NCI-H1092 (cell line): ENCODE measurements around the gene ZNF761.
"Not testable (repeated sequence)": the region's sequence is repeated elsewhere in the genome, so short reads cannot be mapped to it uniquely, and the experiment has no call there.

Experiments used
- DNase-seq: peaks from one replicate; lab custom pipeline; 2025; lab: John Stamatoyannopoulos, UW

The ZNF761 gene

DNA sequence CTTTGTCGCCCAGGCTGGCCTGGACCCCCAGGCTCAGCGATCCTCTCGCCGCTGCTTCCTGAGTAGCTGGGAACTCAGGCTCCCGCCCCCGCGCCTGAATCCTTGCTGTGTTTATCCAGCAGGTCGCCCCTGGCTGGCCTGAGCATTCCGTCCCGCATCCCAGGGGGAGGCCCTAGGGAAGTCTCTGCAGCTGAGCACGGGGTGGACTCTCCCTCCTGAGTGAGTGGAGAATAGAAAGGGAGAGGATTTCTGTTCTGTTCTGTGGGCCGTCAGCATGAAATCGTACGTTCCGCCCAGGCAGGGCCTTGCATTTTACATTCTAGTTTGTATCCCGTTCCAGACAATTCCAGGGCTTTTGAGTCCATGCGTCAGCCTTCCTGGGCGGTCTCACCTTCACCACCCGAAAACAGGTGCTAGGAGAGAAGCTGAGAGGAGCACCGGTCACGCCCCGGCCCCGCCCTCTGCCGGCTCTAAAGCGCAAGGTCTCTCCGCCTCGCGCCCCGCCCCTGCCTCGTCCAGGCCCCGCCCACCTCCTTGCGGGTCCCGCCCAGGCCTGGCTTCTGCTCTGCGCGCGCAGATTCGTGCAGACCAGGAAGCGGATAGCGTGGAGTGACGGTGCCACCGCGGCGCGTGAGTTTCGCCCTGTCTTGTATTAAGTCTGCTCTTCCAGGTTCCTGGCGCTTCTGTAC lies at the start of gene ZNF761:
Gene ZNF761 (plus strand): TSS at position 586 of the 689 bp plus-strand sequence. CDS start 15,285 bp downstream, outside the sequence.
- peak; percentile 72 for DNase-seq

DNA sequence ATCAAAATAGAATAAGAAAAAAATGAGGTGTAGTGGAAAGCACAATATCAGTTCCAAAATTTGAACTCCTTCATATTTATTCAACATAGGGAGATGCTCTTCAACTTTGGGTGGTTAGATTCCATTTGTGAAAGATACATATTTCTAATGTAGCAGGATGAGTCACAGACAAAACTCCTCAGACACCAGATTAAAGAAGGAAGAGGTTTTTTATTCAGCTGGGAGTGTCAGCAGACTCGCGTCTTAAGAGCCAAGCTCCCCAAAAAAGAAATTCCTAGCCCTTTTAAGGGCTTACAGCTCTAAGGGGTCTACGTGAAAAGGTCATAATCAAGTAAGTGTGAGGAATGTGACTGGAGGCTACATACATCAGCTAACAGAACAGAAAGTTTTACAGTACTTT lies 43.6 kb upstream of the ZNF761 start:
- DNase-seq = no peak

DNA sequence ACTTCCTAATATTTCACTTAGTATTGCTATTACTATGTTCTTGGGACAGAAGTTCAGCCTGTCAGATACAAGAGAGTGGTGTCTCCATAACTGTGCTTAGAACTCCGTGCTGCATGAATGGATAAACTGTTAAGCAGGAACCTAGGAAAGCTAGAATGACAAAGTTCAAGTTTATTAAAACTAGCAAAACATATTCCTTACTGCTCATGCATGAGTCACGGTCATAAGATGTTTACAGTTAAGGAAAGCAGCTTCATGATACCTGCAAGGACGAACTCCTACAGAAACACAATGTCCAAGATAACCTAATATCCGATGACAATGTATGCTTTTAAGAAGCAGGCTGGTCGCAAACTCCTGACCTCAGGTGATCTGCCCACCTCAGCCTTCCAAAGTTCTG lies 42.9 kb upstream of the ZNF761 start:
- no peak for DNase-seq

GRCh38 chr19:53389571-53389970 lies 42.2 kb upstream of the ZNF761 start:
- DNase-seq = no peak

- DNase-seq = no peak
Observed at GRCh38 chr19:53389978-53390377, 41.8 kb upstream of the ZNF761 start.

- DNase-seq = peak; percentile 34
Observed at GRCh38 chr19:53394522-53394973, 37.2 kb upstream of the ZNF761 start.

GRCh38 chr19:53394974-53395839 lies 36.6 kb upstream of the ZNF761 start, which contains the start of gene ZNF765:
Gene ZNF765 (plus strand): TSS chr19:53395149. CDS start chr19:53398016, 2,867 bp downstream.
- peak; percentile 64 for DNase-seq

- not testable (repeated sequence) for DNase-seq
Observed at GRCh38 chr19:53395840-53396524, 35.8 kb upstream of the ZNF761 start.

DNA sequence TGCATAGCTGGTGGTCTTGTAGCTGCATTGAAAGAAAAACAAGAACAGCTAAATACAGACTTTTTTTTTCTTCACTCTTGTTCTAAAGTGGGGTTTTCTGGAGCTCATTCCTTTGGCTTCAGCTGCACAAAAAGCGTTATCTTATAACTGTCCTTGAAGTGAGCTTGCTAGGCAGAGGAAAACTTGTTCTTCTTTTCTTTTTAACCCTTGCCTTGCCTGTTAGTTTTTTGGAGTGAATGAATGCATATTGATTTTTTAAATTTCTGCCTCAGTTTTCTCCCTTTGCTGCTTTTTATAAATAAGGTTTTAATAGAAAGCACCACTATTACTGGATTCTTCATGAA lies 35.3 kb upstream of the ZNF761 start:
- DNase-seq = no peak

DNA sequence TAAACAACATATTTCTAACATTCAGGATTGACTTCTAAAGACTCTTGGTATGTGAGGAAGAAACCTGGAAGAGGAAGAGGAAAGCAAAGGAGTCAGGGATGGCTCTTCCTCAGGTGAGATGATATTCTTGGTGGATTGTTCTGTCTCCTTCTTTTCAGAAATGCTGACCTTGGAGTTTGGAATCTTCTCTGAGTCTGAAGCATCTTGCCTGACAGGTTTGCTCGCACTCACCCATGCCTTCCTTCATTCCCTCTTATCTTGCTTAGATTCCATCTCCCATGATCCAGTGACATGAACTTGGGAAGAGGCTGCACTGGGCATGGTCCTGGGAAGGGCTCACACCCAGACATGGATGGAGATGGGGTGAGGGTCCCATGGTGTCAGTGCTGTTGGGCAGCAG lies 33.9 kb upstream of the ZNF761 start:
- DNase-seq = not testable (repeated sequence)

DNA sequence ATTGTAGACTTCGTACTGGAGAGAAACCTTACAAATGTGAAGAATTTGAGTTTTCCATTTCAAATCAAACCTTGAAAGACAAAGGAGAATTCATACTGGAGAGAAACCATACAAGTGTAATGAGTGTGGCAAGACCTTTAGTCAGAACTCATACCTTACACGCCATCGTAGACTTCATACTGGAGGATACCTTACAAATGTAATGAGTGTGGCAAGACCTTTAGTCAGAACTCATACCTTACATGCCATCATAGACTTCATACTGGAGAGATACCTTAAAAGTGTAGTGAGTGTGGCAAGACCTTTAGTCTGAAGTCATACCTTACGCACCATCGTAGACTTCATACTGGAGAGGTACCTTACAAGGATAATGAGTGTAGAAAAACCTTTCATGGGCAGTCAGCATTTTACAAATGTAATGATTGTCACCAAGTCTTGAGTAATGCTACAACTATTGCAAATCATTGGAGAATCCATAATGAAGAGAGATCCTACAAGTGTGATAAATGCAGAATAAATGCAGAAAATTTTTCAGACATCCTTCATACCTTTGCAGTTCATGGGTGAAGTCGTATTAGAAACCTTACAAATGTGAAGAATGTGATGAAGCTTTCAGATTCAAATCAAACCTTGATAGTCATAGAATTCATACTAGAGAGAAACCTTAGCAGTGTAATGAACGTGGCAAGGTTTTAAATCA lies 22.1 kb upstream of the ZNF761 start:
- no peak for DNase-seq

GRCh38 chr19:53420520-53421315 lies 11.1 kb upstream of the ZNF761 start:
- not testable (repeated sequence) for DNase-seq

DNA sequence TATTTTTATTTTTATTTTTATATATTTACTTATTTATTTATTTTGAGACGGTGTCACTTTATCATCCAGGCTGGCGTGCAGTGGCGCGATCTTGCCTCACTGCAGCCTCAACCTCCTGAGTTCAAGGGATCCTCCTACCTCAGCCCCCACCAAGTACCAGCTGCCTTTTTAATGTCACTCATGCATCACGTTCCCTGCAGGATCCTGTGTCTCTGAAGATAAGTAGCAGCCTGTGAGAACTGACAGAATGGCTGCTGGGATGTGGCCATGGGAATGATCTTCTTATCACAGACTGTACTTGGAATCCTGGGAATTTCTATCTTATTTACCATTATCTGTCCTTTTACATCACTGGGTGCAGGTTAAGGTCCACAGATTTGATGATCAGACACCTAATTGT lies 9.2 kb upstream of the ZNF761 start:
- no peak for DNase-seq

DNA sequence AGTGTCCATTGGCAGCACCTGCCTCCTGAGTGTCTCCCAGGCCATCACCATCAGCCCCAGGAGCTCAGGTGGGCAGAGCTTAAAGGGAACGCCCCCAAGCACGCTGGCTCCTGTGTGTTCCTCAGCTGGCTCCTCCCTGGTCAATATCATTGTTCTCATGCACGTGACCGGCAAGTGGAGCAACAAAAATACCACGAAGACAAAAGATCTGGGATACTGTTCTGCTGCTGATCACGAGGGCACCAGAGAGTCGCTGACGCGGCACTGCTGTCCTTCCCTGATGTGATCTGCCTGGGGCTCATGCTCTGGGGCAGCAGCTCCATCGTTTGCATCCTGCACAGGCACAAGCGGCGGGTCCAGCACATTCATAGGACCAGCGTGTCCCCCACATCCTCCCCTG lies 8.7 kb upstream of the ZNF761 start:
- DNase-seq = not testable (repeated sequence)

GRCh38 chr19:53423680-53424079 lies 8.1 kb upstream of the ZNF761 start:
- peak; percentile 0 for DNase-seq

DNA sequence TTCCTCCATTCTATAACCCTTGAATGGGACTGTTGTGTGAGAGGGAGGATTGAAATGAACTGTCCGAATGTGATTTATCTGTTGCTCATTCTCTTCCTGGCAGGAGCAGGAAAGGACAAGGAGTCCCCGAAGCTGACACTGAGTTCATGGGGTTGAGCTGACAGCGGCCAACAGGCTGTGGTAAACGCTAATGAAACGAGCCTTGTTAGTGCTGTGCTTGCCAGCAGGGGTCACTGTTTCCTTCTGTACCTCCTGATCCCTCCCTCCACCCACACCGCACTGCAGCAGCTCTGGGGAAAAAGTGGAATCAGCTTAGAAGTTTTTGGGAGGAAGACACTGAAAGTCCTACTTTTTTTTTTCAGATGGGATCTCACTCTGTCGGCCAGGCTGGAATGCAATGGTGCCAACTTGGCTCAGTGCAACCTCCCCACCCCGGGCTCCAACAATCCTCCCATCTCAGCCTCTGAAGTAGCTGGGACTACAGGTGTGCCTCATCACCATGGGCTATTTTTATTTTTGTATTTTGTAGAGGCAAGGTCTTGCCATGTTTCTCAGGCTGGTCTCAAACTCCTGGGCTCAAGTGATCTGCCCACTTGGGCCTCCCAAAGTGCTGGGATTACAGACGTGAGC lies 6.7 kb upstream of the ZNF761 start:
- DNase-seq = peak; percentile 25

DNA sequence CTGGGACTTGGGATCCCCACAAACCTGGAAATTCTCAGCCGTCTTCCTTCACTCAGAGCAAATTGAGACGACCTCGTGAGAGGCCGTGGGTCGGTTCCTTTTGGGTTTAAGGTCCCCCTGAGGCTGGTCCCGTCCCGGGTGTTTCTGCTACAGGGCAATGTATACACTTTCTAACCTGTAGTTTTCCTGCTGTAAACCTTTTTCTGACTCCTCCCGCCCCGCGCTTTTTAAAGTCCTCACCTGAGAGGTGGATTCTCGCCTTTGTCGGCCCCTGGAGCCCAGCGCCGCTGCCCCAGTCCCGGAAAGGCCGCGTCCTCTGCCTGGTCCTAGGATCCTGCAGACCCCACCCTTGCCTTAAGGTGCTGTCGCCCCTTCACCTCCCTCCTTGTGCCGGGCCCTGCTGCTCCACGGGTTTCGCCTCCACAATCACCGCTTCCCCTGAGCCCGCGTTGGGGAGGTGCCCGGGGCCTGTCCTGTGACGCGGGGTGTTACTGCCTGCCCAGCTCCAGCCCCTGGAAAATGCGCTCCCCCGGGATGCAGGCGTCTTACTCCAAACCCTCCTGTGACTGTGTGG lies 391 bp downstream of the ZNF761 start:
- DNase-seq = no peak

DNA sequence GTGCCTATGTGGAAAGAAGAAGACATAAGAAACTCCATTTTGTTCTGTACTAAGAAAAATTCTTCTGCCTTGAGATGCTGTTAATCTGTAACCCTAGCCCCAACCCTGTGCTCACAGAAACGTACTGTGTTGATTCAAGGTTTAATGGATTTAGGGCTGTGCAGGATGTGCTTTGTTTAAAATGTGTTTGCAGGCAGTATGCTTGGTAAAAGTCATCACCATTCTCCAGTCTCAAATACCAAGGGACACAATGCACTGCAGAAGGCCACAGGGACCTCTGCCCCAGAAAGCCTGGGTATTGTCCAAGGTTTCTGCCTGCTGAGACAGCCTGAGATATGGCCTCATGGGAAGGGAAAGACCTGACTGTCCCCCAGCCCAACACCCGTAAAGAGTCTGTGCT lies 12.0 kb downstream of the ZNF761 start:
- not testable (repeated sequence) for DNase-seq

- DNase-seq = not testable (repeated sequence)
Observed at GRCh38 chr19:53447196-53447595, 15.4 kb downstream of the ZNF761 start.

DNA sequence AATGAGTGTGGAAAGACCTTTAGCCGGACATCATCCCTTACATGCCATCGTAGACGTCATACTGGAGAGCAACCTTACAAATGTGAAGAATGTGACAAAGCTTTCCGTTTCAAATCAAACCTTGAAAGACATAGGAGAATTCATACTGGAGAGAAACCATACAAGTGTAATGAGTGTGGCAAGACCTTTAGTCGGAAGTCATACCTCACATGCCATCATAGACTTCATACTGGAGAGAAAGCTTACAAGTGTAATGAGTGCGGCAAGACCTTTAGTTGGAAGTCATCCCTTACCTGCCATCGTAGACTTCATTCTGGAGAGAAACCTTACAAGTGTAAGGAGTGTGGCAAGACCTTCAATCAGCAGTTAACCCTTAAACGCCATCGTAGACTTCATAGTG lies 24.0 kb downstream of the ZNF761 start:
- no peak for DNase-seq
